K562 (cell line): ENCODE data around the gene PROKR1. TPM values are rescaled to one million over a fixed set of nuclear protein-coding genes. Genes with fewer than 3 reads are reported as not detected.

ENCODE experiments used
- ATAC-seq: fragments of 200-7000 bp; cut with Tn5 transposase; 3 replicates; pipeline ENCODE4 v1.9.1; 2020; ENCODE audit warnings: moderate library complexity
- BruUV-seq: library from RNA; stranded (reverse); fragments of 400-500 nt; replicated peaks from 2 replicates; lab custom pipeline; 2021; lab: Mats Ljungman, UMichigan
- CTCF ChIA-PET: fragments of 300-600 bp; formaldehyde crosslinking; extraction: SDS; loops from one replicate; lab custom pipeline; 2021; ENCODE audit warnings: low intra/inter-chr PET ratio; lab: Yijun Ruan, JAX
- POLR2A ChIA-PET: fragments of 300-600, 350-650 bp; sonication (Branson Sonifier 250); formaldehyde crosslinking; extraction: SDS; loops from one replicate; lab custom pipeline; 2021; ENCODE audit warnings: antibody characterized with exemption, inconsistent platforms; lab: Yijun Ruan, JAX
- DNase-seq, 4 experiments: peaks; one replicate each; pipeline versions ENCODE4 v3.0.0 to v3.0.0-alpha.2; 2011 to 2018; ENCODE audit warnings: low spot score in 3 of 4, mixed read lengths in 3 of 4; ENCODE audit errors: extremely low read depth in 1 of 4
- FAIRE-seq: peaks from 2 replicates; lab custom pipeline; 2011; peaks lifted over from hg19 to GRCh38; lab: Jason Lieb, UNC
- H2AFZ ChIP-seq: 2 replicates; pipeline ENCODE4 v1.6.0; 2011; ENCODE audit warnings: low read depth, low read length, control low read depth, inconsistent platforms
- H3K27ac ChIP-seq: fragments of 200-600 bp; 3 replicates; pipeline ENCODE4 v1.8.0; 2011; ENCODE audit warnings: low read depth, mild to moderate bottlenecking, control low read depth, inconsistent platforms, low read length, moderate library complexity, mixed read lengths; ENCODE audit errors: extremely low read depth
- H3K27me3 ChIP-seq, 2 experiments: fragments of 300-600 bp in 1 of 2; 2 replicates in 1 of 2; 3 replicates in 1 of 2; pipeline versions ENCODE4 v1.6.0 to v1.8.0; 2011; ENCODE audit warnings: inconsistent platforms in 2 of 2, low read length in 2 of 2, mild to moderate bottlenecking in 1 of 2, mixed read lengths in 1 of 2, moderate library complexity in 1 of 2; ENCODE audit not compliant: control insufficient read depth in 2 of 2, insufficient read depth in 2 of 2
- H3K36me3 ChIP-seq: fragments of 300-600 bp; 3 replicates; pipeline ENCODE4 v1.8.0; 2011; ENCODE audit warnings: mild to moderate bottlenecking, low read length, inconsistent platforms; ENCODE audit not compliant: control insufficient read depth, insufficient read depth
- H3K4me1 ChIP-seq, 2 experiments: fragments of 200-600 bp in 1 of 2; replicated peaks in 1 of 2; 2 replicates in 1 of 2; 3 replicates in 1 of 2; pipeline versions ENCODE4 v1.5.1 to v1.8.0; 2011; ENCODE audit warnings: inconsistent platforms in 2 of 2, low read length in 2 of 2, mild to moderate bottlenecking in 1 of 2, mixed read lengths in 1 of 2, moderate library complexity in 1 of 2; ENCODE audit not compliant: control insufficient read depth in 2 of 2, insufficient read depth in 2 of 2
- H3K4me2 ChIP-seq: 2 replicates; pipeline ENCODE4 v1.6.1; 2011; ENCODE audit warnings: low read length, control low read depth, inconsistent platforms, mixed read lengths; ENCODE audit not compliant: insufficient read depth
- H3K4me3 ChIP-seq: fragments of 200-600 bp; sonication (generic), shearing (Covaris generic); 2 replicates; pipeline ENCODE4 v1.5.1; 2016; ENCODE audit warnings: control low read depth, inconsistent platforms
- H3K79me2 ChIP-seq: fragments of 200-600 bp; 3 replicates; pipeline ENCODE4 v1.8.0; 2011; ENCODE audit warnings: low read length, inconsistent platforms; ENCODE audit not compliant: control insufficient read depth, insufficient read depth
- H3K9ac ChIP-seq, 2 experiments: 2 replicates each; pipeline versions ENCODE4 v1.6.0 to v1.6.1; 2011; ENCODE audit warnings: low read depth in 2 of 2, low read length in 2 of 2, control low read depth in 1 of 2, inconsistent platforms in 1 of 2, mild to moderate bottlenecking in 1 of 2, mixed read lengths in 1 of 2; ENCODE audit not compliant: insufficient read depth in 1 of 2
- H3K9me1 ChIP-seq: one replicate; pipeline ENCODE4 v1.6.0; 2011; ENCODE audit warnings: inconsistent platforms, mild to moderate bottlenecking, low read length, moderate library complexity; ENCODE audit not compliant: control insufficient read depth, insufficient read depth
- H3K9me3 ChIP-seq: replicated peaks from 2 replicates; pipeline ENCODE4 v1.5.1; 2011; ENCODE audit warnings: low read depth, low read length, inconsistent platforms; ENCODE audit not compliant: control insufficient read depth, insufficient read depth
- H4K20me1 ChIP-seq: replicated peaks from 2 replicates; pipeline ENCODE4 v1.6.1; 2011; ENCODE audit warnings: low read length, inconsistent platforms, mixed read lengths; ENCODE audit not compliant: control insufficient read depth, insufficient read depth
- CXXC5 ChIP-seq: fragments of 250-450 bp; sonication (Bioruptor Pico); IDR thresholded peaks from 2 replicates; pipeline ENCODE4 v1.8.0; 2022; ENCODE audit warnings: inconsistent platforms, mild to moderate bottlenecking, moderate library complexity
- DPF2 ChIP-seq: fragments of 450-650 bp; IDR thresholded peaks from 2 replicates; pipeline ENCODE4 v1.6.1; 2016
- ERF ChIP-seq: fragments of 450-650 bp; formaldehyde crosslinking; IDR thresholded peaks from 2 replicates; pipeline ENCODE4 v1.4.0; 2020; ENCODE audit warnings: mild to moderate bottlenecking, mixed read lengths
- HMGN3 ChIP-seq: IDR thresholded peaks from 2 replicates; pipeline ENCODE4 v1.6.1; 2011; ENCODE audit warnings: borderline replicate concordance, low read depth, mild to moderate bottlenecking, mixed read lengths, low read length; ENCODE audit not compliant: insufficient read length; ENCODE audit errors: extremely low read depth
- MED1 ChIP-seq: sonication (generic); formaldehyde crosslinking; IDR thresholded peaks from 2 replicates; pipeline ENCODE4 v1.8.1; 2023; ENCODE audit warnings: missing genetic modification reagents, borderline replicate concordance
- NFATC3 ChIP-seq: fragments of 450-650 bp; IDR thresholded peaks from 2 replicates; pipeline ENCODE4 v1.6.1; 2017; ENCODE audit warnings: mild to moderate bottlenecking
- SRSF3 ChIP-seq: fragments of 200-400 bp; formaldehyde crosslinking; IDR thresholded peaks from 2 replicates; pipeline ENCODE4 v1.6.1; 2016; ENCODE audit warnings: mild to moderate bottlenecking, low read length, moderate library complexity; ENCODE audit not compliant: insufficient read depth
- STAT5B ChIP-seq: fragments of 250-450 bp; sonication (Bioruptor Pico); IDR thresholded peaks from 2 replicates; pipeline ENCODE4 v1.8.0; 2021; ENCODE audit warnings: mild to moderate bottlenecking, inconsistent platforms
- ZNF668 ChIP-seq: fragments of 250-450 bp; sonication (Bioruptor Pico); IDR thresholded peaks from 2 replicates; pipeline ENCODE4 v1.8.0; 2022; ENCODE audit warnings: mild to moderate bottlenecking, inconsistent platforms
- ZNF707 ChIP-seq: fragments of 250-450 bp; sonication (Bioruptor Pico); conservative IDR thresholded peaks from 2 replicates; pipeline ENCODE4 v1.8.0; 2022; ENCODE audit warnings: inconsistent platforms, mild to moderate bottlenecking, moderate library complexity
- WGBS: fragments of 100-300 bp; shearing (Covaris generic); methylation state at CpG from one replicate; pipeline ENCODE4 v1.1.6; 2016; ENCODE audit warnings: low coverage, mixed read lengths; ENCODE audit not compliant: insufficient coverage; ENCODE audit errors: missing lambda C conversion rate; 5-methylcytosine and 5-hydroxymethylcytosine counted together
- in situ Hi-C: fragments of 300-500 bp; cut with MboI; formaldehyde crosslinking; loops from 4 replicates; pipeline ENCODE4 v1.15.0; 2018; ENCODE audit warnings: inconsistent platforms, mixed read lengths
- intact Hi-C: fragments of 100-400 bp; cut with micrococcal nuclease; formaldehyde crosslinking; loops from 2 replicates; pipeline ENCODE4 v1.14.2; 2022
- polyA plus RNA-seq, 8 experiments: library from polyadenylated mRNA; depleted of rRNA in 4 of 8; stranded (reverse) in 5 of 8; unstranded in 3 of 8; fragments of >200 nt; fragmentation: Nextera tagmentation in 2 of 8; fragmentation: Illumina TruSeq in 1 of 8; extraction: Ambion mirVana in 2 of 8; extraction: Trizol in 1 of 8; gene quantifications; 2 replicates each; pipeline versions ENCODE4 v1.2.1 to v1.2.3, GENCODE V29; 2011 to 2014; ENCODE audit warnings: inconsistent platforms in 1 of 8, missing spikeins in 1 of 8
- total RNA-seq, 7 experiments: library from RNA; depleted of rRNA in 6 of 7; stranded (reverse); fragments of >200 nt in 6 of 7; fragmentation: Illumina TruSeq in 2 of 7; extraction: Trizol in 2 of 7; gene quantifications; 2 replicates each; pipeline versions ENCODE4 v1.2.1 to v1.2.3, GENCODE V29; 2011 to 2021; ENCODE audit warnings: low replicate concordance in 1 of 7
- TF ChIP-seq, protein P1 (sequence below), 2 experiments: fragments of 450-650 bp in 1 of 2; sonication (generic) in 1 of 2; formaldehyde crosslinking; conservative IDR thresholded peaks; 2 replicates each; pipeline versions ENCODE4 v1.4.0 to v1.8.1; 2020 to 2022; ENCODE audit warnings: mild to moderate bottlenecking in 1 of 2, missing genetic modification reagents in 1 of 2
- TF ChIP-seq, protein P2 (sequence below): fragments of 450-650 bp; formaldehyde crosslinking; IDR thresholded peaks from 2 replicates; pipeline ENCODE4 v1.4.0; 2022; ENCODE audit warnings: missing genetic modification characterization
- TF ChIP-seq, protein P3 (sequence below): IDR thresholded peaks from 2 replicates; pipeline ENCODE4 v1.6.1; 2011; ENCODE audit warnings: borderline replicate concordance, low read depth, mild to moderate bottlenecking, moderate library complexity, low read length; ENCODE audit not compliant: insufficient read depth, poor library complexity, severe bottlenecking

PROKR1 gene
- total and polyA plus RNA-seq, 9 of the 15 experiments (the other 6 are each of a cell fraction or from before 2014, with no cell fraction given), result 0.01 to 0.18 (median 0.09) TPM; not detected in 1

DNA sequence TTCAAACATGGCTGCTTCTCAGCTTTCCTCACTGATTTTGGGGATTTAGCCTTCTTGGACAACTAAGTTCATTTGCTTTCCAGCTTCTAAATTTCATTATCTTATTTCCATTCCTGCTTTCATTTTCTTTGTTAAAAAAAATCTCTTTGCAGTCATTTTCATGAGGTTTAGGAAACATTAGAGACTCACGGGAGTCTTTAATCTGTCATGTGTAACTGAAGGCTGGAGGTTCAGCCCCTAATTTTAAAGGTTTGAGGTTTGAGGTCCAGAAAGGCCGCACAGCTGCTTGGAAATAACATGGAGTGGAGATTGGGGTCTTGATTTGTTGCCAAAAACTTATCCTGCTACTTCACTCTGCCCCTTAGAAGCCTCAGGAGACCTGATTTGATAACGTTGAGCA lies 30.3 kb downstream of the PROKR1 start:
- DNase-seq (no peak), FAIRE-seq (no peak), ATAC-seq (no peak)
- TF ChIP-seq DPF2 (no peak), STAT5B (CRISPR knock-in tag) (no peak), ERF (CRISPR knock-in tag) (no peak), ZNF707 (no peak), NFATC3 (no peak), CXXC5 (CRISPR knock-in tag) (no peak), SRSF3 (no peak), ZNF668 (CRISPR knock-in tag) (no peak), MED1 (CRISPR knock-in tag) (no peak), HMGN3 (no peak)
- TF ChIP-seq, protein P1, sequence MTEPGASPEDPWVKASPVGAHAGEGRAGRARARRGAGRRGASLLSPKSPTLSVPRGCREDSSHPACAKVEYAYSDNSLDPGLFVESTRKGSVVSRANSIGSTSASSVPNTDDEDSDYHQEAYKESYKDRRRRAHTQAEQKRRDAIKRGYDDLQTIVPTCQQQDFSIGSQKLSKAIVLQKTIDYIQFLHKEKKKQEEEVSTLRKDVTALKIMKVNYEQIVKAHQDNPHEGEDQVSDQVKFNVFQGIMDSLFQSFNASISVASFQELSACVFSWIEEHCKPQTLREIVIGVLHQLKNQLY (CRISPR knock-in tag; conservative IDR thresholded peaks at IDR 0.05), result no peak
- TF ChIP-seq, protein P2, sequence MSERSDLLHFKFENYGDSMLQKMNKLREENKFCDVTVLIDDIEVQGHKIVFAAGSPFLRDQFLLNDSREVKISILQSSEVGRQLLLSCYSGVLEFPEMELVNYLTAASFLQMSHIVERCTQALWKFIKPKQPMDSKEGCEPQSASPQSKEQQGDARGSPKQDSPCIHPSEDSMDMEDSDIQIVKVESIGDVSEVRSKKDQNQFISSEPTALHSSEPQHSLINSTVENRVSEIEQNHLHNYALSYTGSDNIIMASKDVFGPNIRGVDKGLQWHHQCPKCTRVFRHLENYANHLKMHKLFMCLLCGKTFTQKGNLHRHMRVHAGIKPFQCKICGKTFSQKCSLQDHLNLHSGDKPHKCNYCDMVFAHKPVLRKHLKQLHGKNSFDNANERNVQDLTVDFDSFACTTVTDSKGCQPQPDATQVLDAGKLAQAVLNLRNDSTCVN, result no peak
- TF ChIP-seq, protein P3, sequence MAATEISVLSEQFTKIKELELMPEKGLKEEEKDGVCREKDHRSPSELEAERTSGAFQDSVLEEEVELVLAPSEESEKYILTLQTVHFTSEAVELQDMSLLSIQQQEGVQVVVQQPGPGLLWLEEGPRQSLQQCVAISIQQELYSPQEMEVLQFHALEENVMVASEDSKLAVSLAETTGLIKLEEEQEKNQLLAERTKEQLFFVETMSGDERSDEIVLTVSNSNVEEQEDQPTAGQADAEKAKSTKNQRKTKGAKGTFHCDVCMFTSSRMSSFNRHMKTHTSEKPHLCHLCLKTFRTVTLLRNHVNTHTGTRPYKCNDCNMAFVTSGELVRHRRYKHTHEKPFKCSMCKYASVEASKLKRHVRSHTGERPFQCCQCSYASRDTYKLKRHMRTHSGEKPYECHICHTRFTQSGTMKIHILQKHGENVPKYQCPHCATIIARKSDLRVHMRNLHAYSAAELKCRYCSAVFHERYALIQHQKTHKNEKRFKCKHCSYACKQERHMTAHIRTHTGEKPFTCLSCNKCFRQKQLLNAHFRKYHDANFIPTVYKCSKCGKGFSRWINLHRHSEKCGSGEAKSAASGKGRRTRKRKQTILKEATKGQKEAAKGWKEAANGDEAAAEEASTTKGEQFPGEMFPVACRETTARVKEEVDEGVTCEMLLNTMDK, result no peak
- H3K79me2 ChIP-seq, result no peaks in the 10 kb centered on the region
- no peak overlapping the region for H2AFZ ChIP-seq
- POLR2A ChIA-PET, result no interaction called here
- BruUV-seq, result no TSS peak
- no peaks in the 10 kb centered on the region for H3K36me3 ChIP-seq
- no peak overlapping the region for H3K4me2 ChIP-seq
- no peak overlapping the region for H3K27ac ChIP-seq
- no peaks in the 10 kb centered on the region; the same call in 1 of the 2 replicates for H3K9me3 ChIP-seq
- in situ Hi-C loops (no loop called here), intact Hi-C loops (no loop called here)
- H3K4me3 ChIP-seq, result no peak overlapping the region
- WGBS, result 12% methylated on average over 3 of the region's 3 CpGs
- CTCF ChIA-PET, result no interaction called here
- H3K9me1 ChIP-seq, result no peaks in the 10 kb centered on the region
- no peaks in the 10 kb centered on the region for H3K27me3 ChIP-seq
- H3K4me1 ChIP-seq, result no peaks in the 10 kb centered on the region; a peak in 1 of 5 replicates
- no peaks in the 10 kb centered on the region for H4K20me1 ChIP-seq
- no peak overlapping the region for H3K9ac ChIP-seq
